Esophagus squamous epithelium (tissue), 5 donors: Measurements from ENCODE around the gene VWA1. TPM values are rescaled to one million over a fixed set of nuclear protein-coding genes. Genes with fewer than 3 reads are reported as not detected.

Experiments
- DNase-seq: peaks from one replicate; lab custom pipeline; 2025; lab: John Stamatoyannopoulos, UW
- H3K27ac ChIP-seq, 4 donors: fragments of 200-600 bp; sonication (generic); one replicate each; pipeline ENCODE4 v1.5.1; 2016 to 2019; ENCODE audit warnings: mild to moderate bottlenecking in 1 of 4
- H3K27me3 ChIP-seq, 4 donors: fragments of 200-600 bp; sonication (generic); 1 replicate in 3 of 4; 2 replicates in 1 of 4; pipeline versions ENCODE4 v1.5.1 to v1.6.0; 2017 to 2021; ENCODE audit warnings: antibody characterized with exemption in 1 of 4
- H3K36me3 ChIP-seq, 3 donors: fragments of 200-600 bp; sonication (generic); one replicate each; pipeline ENCODE4 v1.5.1; 2016 to 2019
- H3K4me1 ChIP-seq, 3 donors: fragments of 200-600 bp; sonication (generic); one replicate each; pipeline ENCODE4 v1.5.1; 2017 to 2019
- H3K4me3 ChIP-seq, 4 donors: fragments of 200-600 bp; sonication (generic); 1 replicate in 3 of 4; 2 replicates in 1 of 4; pipeline ENCODE4 v1.5.1; 2016 to 2019; ENCODE audit warnings: mild to moderate bottlenecking in 2 of 4, moderate library complexity in 1 of 4
- H3K9me3 ChIP-seq, 3 donors: fragments of 200-600 bp; sonication (generic); one replicate each; pipeline ENCODE4 v1.5.1; 2016 to 2019
- POLR2A ChIP-seq, 4 donors: fragments of 450-650 bp; IDR thresholded peaks; one replicate each; pipeline ENCODE4 v1.6.1; 2017; ENCODE audit warnings: antibody characterized with exemption in 4 of 4, mild to moderate bottlenecking in 4 of 4, moderate library complexity in 3 of 4
- WGBS, 2 donors: methylation state at CpG; one replicate each; pipeline ENCODE4 v1.1.5; 2018; 5-methylcytosine and 5-hydroxymethylcytosine counted together
- intact Hi-C: fragments of 100-400 bp; cut with DNase I; formaldehyde crosslinking; loops from one replicate; pipeline ENCODE4 v1.15.0; 2022
- total RNA-seq, 4 donors: library from RNA; depleted of rRNA; stranded (reverse); fragments of >200 nt; gene quantifications; one replicate each; pipeline ENCODE4 v1.1.0, GENCODE V29; 2016
- TF ChIP-seq, protein P1 (sequence below), 6 experiments: fragments of 450-650 bp in 4 of 6; fragments of 200-600 bp in 2 of 6; sonication (generic) in 2 of 6; IDR thresholded peaks; one replicate each; pipeline ENCODE4 v1.5.1; 2016 to 2019; ENCODE audit warnings: antibody characterized with exemption in 6 of 6, mild to moderate bottlenecking in 4 of 6, moderate library complexity in 4 of 6
- donor health status: DM: yes; HTN: yes; CAD: no.

Gene VWA1
- total RNA-seq, 4 donors from 2014 or later, result 20.0 to 55.0 (median 34.6) TPM

DNA sequence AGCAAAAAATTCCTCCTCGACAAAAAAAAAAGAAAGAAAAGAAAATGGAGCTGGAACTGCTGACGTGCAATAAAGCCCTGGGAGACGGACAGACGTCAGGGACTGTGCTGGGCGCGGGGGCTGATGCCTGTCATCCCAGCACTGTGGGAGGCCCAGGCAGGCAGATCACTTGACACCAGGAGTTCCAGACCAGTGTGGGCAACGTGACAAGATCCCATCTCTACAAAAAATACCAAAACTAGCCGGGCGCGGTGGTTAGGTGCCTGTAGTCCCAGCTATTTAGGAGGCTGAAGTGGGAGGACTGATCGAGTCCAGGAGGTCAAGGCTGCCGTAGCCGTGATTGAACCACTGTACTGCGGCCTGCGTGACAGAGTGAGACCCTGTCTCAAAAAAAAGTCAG lies 10.8 kb upstream of the VWA1 start:
- intact Hi-C loops, result no loop called here
- 86 to 91% methylated on average over 15 of the region's 15 CpGs for WGBS, 2 donors
- Histone ChIP-seq H3K27me3 (peaks cover 0 to 37% (median 0%) of the 10 kb centered on the region in 4 donors), H3K27ac (no peak overlapping the region), H3K4me3 (no peak overlapping the region), H3K9me3 (no peaks in the 10 kb centered on the region), H3K36me3 (no peaks in the 10 kb centered on the region), H3K4me1 (peaks cover 21 to 79% (median 43%) of the 10 kb centered on the region in 3 donors)
- TF ChIP-seq, protein P1, sequence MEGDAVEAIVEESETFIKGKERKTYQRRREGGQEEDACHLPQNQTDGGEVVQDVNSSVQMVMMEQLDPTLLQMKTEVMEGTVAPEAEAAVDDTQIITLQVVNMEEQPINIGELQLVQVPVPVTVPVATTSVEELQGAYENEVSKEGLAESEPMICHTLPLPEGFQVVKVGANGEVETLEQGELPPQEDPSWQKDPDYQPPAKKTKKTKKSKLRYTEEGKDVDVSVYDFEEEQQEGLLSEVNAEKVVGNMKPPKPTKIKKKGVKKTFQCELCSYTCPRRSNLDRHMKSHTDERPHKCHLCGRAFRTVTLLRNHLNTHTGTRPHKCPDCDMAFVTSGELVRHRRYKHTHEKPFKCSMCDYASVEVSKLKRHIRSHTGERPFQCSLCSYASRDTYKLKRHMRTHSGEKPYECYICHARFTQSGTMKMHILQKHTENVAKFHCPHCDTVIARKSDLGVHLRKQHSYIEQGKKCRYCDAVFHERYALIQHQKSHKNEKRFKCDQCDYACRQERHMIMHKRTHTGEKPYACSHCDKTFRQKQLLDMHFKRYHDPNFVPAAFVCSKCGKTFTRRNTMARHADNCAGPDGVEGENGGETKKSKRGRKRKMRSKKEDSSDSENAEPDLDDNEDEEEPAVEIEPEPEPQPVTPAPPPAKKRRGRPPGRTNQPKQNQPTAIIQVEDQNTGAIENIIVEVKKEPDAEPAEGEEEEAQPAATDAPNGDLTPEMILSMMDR (IDR thresholded peaks at IDR 0.05), result no peak
- no peak for TF ChIP-seq POLR2A (IDR thresholded peaks at IDR 0.05)
- DNase-seq, result no peak

DNA sequence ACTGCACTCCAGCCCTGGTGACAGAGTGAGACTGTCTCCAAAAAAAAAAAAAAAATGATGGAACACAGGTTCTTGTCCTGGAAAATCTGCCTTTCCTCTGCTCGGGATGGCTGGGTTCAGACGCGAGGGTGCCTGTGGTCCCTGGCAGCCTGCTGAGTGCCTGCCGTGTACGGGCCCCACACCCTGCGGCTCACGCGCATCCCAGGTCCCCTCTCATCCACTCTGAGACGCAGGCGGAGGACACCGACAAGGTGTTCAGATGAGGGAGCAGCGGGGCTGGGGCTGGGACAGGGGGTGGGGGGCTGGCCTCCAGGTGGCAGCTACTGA lies 10.1 kb upstream of the VWA1 start:
- peaks cover 0 to 35% (median 0%) of the 10 kb centered on the region in 4 donors for H3K27me3 ChIP-seq
- DNase-seq, result no peak
- H3K4me1 ChIP-seq, result peaks cover 18 to 81% (median 49%) of the 10 kb centered on the region in 3 donors
- H3K27ac ChIP-seq, result peak overlapping the region in 1 of 4 donors; percentile 39
- intact Hi-C loops, result no loop called here
- 56 to 72% methylated on average over 7 to 8 of the region's 12 CpGs for WGBS, 2 donors
- H3K4me3 ChIP-seq, result no peak overlapping the region
- TF ChIP-seq POLR2A (IDR thresholded peaks at IDR 0.05), result no peak
- TF ChIP-seq, protein P1 (IDR thresholded peaks at IDR 0.05), result no peak
- H3K9me3 ChIP-seq, result no peaks in the 10 kb centered on the region
- H3K36me3 ChIP-seq, result no peaks in the 10 kb centered on the region

DNA sequence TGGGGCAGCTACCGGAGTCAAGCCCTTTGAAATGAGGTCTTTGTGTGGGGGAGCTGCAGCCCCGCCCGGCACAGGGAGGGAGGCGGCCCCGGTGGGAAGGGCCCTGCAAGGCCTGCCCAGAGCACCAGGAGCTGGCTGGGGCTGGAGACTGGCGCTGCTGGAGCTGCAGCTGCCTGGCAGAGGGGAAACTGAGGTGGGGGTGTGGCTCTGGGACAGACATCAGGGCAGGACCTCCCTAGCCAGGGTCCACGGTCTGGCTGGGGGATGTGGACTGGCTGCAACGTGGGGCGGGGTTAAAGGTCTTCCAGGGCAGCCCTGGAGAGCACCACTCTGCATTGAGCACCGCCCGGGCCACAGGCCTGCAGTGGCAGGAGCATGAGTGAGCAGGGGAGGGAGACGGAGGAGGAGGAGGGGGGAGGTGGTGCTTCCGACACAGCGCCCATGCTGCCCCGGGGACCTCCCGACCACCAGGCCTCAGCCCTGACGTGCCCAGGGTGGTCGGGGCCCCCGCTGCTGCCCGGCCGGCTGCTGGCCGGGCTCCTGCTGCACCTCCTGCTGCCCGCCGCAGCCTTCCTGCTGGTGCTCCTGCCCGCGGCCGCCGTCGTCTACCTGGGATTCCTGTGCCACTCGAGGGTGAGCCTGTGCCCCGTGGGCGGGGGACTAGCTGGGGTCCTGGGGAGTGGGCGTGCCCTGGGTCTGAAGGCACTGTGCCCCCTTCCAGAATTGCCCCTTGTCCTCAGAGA lies 9.6 kb upstream of the VWA1 start:
- WGBS, 2 donors, result 45% methylated on average over 19 of the region's 33 CpGs; no CpG with 5 or more reads in 1 of the 2 donors
- TF ChIP-seq POLR2A (IDR thresholded peaks at IDR 0.05), result no peak
- TF ChIP-seq, protein P1 (IDR thresholded peaks at IDR 0.05), result no peak
- Histone ChIP-seq H3K36me3 (no peaks in the 10 kb centered on the region), H3K9me3 (no peaks in the 10 kb centered on the region), H3K4me3 (no peak overlapping the region), H3K27me3 (peaks cover 0 to 30% (median 0%) of the 10 kb centered on the region in 4 donors), H3K4me1 (peaks cover 18 to 81% (median 50%) of the 10 kb centered on the region in 3 donors), H3K27ac (peak overlapping the region in 3 of 4 donors; percentile 20 to 46 (median 39))
- DNase-seq, result no peak
- intact Hi-C loops, result no loop called here

DNA sequence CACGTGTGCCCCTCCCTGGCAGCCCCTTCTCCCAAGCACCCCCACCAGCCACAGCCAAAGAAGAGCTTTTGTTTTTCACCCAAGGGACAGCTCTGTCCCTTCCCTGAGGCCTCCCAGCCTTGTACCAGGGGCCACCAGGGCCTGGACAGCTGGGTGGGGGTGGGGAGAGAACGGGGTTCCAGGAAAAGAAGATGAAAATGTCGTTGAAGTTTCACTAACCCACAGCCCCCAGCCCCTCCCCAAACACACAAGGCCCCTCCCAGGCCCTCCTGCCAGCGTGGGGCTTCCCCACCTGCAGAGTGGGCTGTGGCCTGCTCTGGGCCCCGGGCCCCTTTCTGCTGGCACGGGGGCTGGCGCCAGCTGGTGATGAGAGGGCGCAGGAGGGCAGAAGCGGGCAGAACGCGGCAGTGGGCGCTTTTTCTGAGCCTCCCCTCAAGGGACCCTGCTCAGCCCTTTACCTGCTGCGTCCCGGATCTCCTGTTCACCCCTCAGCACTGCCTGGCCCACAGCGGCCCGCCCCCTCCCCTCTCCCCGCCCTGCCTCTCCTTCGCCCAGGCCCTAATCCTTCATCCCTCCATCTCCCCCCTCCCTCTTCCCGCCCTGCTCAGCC lies 8.9 kb upstream of the VWA1 start:
- 22 to 26% methylated on average over 12 to 14 of the region's 19 CpGs for WGBS, 2 donors
- TF ChIP-seq, protein P1 (IDR thresholded peaks at IDR 0.05), result no peak
- no peak for TF ChIP-seq POLR2A (IDR thresholded peaks at IDR 0.05)
- DNase-seq, result no peak
- peaks cover 0 to 23% (median 0%) of the 10 kb centered on the region in 4 donors for H3K27me3 ChIP-seq
- no peaks in the 10 kb centered on the region for H3K36me3 ChIP-seq
- H3K27ac ChIP-seq, result peak overlapping the region in 3 of 4 donors; percentile 20 to 46 (median 39)
- intact Hi-C loops, result no loop called here
- no peaks in the 10 kb centered on the region for H3K9me3 ChIP-seq
- no peak overlapping the region for H3K4me3 ChIP-seq
- H3K4me1 ChIP-seq, result peaks cover 18 to 81% (median 50%) of the 10 kb centered on the region in 3 donors
